Activated CD4-positive, alpha-beta T cell treated with anti-CD3 and anti-CD28 coated beads, Interleukin-2, amount 50 U/mL, for 1 hour (primary cell): ENCODE measurements around the gene DXO.
A peak's percentile ranks its signal among the peaks of the same experiment; 100 is the strongest.
"Not testable (repeated sequence)": the region's sequence is repeated elsewhere in the genome, so short reads cannot be mapped to it uniquely, and the experiment has no call there.

ENCODE experiments used
- DNase-seq: peaks from one replicate; pipeline ENCODE4 v3.0.0-alpha.2; 2020

Gene DXO

DNA sequence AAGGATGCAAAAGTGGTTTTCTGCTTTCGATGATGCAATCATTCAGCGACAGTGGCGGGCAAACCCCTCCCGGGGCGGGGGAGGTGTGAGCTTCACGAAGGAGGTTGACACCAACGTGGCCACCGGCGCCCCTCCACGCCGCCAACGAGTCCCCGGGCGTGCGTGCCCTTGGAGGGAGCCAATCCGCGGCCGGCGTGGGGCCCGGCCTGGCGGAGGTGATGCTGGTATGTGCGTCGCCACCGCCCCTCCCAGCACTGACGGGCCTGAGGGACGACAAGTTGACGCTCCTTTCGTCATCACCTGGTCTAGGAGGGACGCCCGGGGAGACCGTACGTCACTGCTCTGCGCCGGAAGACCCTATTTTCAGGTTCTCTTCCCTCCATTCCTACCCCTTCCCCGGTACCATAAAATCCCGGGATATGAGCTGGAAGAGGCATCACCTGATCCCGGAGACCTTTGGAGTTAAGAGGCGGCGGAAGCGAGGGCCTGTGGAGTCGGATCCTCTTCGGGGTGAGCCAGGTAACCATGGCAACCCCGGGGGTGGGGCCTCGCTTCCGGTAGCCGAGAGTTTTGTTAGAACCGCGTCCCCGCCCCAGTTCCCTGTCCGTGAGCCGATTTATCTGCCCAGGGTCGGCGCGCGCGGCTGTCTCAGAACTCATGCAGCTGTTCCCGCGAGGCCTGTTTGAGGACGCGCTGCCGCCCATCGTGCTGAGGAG lies at the start of gene DXO:
DXO (minus strand) TSS at position 146 of the 716 bp plus-strand sequence. CDS start 463 bp downstream, outside the sequence.
- DNase-seq: peak; percentile 96

DNA sequence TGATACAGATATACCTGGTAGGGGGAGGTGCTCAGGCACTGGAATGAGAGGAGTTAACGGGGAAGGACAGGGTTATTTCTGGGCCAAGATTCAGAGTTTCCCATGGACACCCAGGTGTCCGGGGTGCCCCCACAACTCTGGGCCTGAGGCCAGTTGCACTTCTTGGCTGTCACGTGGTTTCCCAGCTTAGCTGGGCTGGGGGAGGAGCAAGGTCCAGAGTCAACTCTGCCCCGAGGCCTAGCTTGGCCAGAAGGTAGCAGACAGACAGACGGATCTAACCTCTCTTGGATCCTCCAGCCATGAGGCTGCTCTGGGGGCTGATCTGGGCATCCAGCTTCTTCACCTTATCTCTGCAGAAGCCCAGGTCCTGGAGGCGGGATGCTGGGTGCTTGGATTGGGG lies 42.6 kb upstream of the DXO start, which contains the start of gene C4B:
C4B (plus strand) TSS at position 249 of the 400 bp plus-strand sequence; CDS start at position 300, 51 bp downstream.
- DNase-seq: not testable (repeated sequence)

DNA sequence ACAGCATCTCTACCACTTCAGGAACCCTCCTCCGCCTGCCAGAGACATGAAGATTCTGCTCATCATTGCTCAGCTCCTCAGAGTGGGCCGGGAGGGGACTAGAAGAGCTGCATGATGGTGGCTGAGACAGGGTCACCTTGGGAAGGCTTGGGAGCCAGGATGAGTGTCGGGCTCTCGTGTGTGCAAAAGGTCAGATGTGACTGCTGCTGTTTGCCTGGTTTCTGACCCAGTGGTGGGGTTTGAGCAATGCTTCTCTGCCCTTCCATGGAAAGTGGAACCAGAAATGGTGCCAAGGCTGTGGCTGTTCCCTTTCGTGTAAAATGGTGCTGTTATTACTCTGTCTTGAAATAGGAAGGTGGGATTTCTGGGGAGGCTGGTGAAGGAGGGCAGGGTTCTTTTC lies 41.8 kb upstream of the DXO start:
- not testable (repeated sequence) for DNase-seq

DNA sequence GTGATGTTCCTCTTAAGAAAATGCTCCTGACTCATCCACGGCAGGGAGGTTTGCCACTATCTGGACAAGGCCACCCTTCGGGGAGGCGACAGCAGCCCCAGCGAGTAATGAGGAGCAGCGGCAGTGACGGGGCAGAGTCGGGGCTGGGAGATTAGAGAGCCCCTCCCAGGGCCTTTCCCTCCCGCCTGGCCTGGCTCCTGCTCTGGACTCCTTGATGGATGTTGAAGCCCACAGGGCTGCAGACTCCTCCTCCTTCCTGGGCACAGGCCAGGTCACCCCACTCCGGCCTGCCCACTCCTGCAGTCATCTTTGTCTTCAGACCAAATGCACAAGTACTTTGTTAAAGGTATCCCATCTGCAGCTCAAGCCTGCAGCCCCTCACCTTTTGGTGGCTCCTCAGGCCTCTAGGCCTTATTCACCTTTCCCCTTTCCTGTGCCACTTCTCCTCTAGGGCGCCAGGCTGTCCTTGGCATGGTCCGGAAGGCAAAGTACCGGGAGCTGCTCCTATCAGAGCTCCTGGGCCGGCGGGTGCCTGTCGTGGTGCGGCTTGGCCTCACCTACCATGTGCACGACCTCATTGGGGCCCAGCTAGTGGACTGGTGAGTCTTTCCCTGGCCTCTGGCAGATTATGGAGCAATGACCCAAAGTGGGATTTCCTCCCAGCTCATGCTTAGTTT lies 41.1 kb upstream of the DXO start:
- DNase-seq: not testable (repeated sequence)

DNA sequence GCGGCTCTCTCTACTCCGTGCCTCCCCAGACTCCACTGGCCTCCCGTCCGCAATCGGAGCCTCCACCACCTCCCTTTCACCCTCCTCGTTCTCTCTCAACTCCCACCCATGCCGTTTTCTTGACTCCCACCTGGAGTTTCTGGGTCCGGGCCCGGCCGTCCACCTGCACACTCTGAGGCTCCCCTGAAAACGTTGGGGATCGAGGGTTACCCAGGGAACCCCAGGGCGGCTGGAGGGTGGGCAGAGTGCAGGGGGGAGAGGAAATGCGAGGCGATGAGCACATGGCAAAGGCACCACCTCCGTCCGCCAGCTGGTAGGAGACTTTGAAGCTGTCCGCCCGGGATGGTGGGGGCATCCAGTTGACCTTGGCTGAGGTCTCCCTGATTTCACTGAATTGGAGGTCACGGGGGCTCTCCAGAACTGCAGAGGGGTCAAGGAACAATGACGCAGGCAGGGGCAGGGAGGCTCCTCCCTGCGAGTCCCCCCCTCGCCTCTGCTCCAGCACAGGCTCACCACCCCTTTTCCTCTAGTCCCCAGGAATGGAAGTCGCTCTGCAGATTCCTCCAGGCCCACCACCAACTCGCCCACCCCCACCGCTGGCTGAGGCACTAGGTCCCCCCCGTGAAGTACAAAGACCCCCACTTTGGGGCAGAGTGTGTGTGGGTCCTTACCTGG lies 39.1 kb upstream of the DXO start:
- not testable (repeated sequence) for DNase-seq

DNA sequence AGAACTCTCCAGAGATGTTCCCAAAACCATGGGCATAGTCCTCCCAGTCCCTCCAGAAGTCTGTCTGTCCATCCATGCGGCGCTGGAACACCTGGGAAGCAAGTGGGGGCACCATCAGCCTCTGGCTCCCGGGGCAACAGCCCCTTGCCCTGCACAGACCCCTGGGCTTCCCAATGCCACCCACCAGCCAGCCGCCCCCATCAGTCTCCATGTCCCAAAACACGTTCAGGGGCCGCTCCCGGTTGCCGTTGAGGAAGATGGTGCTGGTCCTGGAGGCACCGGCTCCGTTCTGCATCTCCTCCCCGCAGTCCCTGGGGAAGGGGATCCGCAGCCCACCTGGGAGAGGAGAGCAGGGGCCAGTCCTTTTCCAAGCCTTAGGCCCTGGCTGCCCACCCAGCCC lies 37.6 kb upstream of the DXO start:
- not testable (repeated sequence) for DNase-seq

DNA sequence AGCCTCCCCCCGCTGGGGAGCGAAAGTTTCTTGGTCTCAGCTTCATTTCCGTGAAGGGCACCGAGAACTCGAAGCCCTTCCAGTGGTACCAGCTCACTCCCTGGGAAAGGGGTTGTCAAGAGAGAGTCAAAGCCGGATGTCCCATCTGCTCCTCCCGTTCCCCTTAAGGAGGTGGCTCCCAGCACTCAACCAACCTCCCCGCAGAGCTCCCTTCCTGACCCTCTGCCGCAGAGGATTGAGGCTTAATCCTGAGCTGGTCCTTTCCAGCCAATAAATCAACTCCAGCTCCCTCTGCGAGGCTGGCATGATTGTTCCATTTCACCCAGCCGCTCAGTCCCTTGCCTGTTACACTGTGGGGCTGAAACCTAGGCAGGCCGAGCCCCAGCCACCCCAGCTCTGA lies 36.7 kb upstream of the DXO start:
- DNase-seq: not testable (repeated sequence)

DNA sequence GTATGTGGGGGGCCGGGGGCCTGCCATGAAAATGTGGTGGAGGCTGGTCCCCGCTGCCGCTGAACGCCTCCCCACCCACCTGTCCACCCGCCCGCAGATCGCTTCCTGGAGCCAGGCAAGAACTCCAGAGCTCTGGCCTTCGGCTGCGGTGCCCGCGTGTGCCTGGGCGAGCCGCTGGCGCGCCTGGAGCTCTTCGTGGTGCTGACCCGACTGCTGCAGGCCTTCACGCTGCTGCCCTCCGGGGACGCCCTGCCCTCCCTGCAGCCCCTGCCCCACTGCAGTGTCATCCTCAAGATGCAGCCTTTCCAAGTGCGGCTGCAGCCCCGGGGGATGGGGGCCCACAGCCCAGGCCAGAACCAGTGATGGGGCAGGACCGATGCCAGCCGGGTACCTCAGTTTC lies 36.1 kb upstream of the DXO start:
- DNase-seq: not testable (repeated sequence)

DNA sequence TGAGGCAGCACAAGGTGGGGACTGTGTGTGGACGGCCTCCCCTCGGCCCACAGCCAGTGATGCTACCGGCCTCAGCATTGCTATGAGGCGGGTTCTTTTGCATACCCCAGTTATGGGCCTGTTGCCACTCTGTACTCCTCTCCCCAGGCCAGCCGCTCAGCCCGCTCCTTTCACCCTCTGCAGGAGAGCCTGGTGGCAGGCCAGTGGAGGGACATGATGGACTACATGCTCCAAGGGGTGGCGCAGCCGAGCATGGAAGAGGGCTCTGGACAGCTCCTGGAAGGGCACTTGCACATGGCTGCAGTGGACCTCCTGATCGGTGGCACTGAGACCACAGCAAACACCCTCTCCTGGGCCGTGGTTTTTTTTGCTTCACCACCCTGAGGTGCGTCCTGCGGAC lies 35.1 kb upstream of the DXO start:
- not testable (repeated sequence) for DNase-seq

DNA sequence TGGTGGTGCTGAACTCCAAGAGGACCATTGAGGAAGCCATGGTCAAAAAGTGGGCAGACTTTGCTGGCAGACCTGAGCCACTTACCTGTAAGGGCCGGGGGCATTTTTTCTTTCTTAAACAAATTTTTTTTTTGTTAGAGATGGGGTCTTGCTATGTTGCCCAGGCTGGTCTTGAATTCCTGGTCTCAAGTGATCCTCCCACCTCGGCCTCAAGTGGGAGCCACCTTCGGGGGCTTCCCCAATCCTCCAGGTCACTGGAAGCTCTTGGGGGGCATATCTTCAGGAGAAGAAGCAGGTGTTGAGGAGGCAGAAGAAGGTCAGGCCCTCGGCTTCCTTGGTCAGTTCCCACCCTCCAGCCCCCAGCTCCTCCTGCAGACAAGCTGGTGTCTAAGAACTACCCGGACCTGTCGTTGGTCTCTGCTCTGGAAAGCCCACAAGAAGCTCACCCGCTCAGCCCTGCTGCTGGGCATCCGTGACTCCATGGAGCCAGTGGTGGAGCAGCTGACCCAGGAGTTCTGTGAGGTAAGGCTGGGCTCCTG lies 34.1 kb upstream of the DXO start:
- DNase-seq: not testable (repeated sequence)

DNA sequence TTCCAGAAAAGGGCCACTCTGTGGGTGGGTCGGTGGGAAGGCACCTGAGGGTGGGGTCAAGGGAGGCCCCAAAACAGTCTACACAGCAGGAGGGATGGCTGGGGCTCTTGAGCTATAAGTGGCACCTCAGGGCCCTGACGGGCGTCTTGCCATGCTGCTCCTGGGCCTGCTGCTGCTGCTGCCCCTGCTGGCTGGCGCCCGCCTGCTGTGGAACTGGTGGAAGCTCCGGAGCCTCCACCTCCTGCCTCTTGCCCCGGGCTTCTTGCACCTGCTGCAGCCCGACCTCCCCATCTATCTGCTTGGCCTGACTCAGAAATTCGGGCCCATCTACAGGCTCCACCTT lies 33.6 kb upstream of the DXO start:
- not testable (repeated sequence) for DNase-seq

DNA sequence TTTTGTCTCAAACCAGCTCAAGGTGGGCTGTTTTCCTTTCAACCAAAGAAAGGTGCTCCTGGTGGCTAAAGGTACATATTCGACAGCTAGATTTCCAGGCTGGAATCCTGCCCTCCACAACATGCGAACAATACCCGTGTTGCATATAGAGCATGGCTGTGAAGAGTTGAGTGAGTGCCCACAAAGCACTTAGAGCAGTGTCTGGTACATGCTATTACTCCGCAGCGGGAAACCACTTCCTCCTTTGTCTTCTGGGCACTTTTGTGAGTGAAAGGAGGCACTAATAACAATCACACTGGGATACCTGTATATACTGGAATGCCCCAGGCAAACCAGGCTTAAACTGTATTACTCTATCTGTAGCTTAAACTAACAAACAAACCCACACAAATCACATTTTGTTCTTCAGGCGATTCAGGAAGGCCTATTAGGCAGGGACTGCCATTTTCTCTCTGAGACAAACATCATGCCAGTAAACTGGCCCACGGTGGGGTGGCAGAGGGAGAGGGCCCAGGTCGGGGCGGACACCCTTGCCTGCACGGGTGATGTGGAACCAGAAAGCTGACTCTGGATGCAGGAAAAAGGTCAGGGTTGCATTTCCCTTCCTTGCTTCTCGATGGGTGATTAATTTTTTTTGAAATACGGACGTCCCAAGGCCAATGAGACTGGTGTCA lies 33.1 kb upstream of the DXO start:
- DNase-seq: not testable (repeated sequence)

DNA sequence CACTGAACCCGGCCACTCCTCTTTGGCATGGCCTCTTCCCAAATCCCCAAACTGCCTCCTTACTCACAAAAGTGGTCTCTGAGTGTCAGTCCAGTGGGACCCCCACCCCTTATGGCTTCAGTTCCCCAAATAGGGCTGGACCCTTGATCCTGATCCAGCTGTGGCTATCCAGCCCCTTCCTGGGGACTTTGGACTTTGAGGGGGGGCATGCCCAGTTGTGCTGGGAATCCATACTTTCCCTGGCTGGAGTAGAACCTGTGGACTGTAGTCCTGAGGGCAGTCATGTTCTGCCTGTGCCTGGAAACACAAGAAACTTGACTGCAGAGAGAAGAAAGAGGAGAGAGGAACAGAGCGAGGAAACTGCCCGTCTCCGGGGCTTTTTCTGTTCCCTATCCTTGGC lies 32.5 kb upstream of the DXO start:
- DNase-seq: not testable (repeated sequence)

DNA sequence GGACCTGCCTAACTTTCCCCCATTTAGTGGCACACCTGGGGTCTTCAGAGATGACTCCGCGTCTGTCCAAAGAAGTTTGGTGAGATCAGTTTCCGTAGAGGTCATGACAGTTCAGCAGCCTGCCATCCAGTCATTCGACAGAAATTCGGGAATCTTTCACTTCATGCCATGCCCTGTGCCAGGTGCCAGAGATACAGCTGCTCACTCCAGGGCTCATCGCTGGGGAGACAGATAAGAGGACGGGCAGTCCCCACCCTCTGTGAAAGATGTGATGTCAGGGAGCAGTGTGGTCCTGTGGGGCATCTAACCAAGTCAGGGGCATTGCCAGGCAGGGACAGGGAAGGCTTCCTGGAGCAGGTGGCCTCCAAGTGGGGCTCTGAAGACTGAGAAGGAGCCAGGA lies 31.4 kb upstream of the DXO start:
- DNase-seq: not testable (repeated sequence)

DNA sequence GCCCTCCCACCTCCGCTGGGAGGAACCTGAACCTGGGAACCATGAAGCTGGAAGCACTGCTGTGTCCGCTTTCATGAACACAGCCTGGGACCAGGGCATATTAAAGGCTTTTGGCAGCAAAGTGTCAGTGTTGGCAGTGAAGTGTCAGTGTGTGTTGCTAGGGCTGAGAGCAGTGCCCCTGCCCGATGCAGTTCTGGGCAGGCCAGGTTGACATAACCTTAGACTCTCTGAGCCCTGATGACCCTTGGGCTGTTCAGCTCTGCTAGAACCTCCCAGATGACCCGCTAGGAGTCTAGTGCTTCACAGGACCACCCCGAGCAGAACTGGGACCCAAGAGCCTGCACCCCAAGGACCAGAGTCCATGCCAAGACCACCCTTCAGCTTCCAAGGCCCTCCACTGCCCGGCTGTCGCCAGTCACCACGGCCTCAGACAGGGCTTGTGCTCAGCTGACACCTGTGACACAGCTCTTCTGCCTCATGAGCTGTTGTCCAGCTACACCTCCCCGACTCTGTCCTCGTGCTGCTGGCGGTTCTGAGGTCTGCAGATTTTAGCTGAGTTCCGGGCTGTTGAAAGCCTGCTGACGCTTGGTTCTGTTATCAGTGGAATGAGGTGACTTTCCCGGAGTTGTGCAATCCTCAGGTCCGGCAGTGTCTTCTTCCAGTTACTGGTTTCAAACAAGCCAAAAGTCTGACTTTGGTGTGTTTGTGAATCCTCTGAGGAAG lies 30.8 kb upstream of the DXO start:
- not testable (repeated sequence) for DNase-seq

DNA sequence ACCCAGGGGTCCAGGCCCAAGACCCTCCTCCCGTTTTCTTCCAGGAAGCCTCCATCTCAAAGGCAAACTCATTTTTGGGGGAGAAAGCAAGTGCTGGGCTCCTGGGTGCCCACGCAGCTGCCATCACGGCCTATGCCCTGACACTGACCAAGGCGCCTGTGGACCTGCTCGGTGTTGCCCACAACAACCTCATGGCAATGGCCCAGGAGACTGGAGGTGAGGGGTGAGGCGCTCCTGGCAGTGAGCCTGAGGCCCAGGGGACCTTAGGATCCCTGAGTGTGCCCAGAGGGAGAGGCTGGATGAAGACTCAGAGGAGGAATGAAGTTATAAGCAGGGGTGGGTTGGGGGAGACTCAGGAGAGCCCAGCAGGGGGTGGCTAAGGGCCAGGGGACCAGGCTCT lies 24.4 kb upstream of the DXO start:
- not testable (repeated sequence) for DNase-seq

DNA sequence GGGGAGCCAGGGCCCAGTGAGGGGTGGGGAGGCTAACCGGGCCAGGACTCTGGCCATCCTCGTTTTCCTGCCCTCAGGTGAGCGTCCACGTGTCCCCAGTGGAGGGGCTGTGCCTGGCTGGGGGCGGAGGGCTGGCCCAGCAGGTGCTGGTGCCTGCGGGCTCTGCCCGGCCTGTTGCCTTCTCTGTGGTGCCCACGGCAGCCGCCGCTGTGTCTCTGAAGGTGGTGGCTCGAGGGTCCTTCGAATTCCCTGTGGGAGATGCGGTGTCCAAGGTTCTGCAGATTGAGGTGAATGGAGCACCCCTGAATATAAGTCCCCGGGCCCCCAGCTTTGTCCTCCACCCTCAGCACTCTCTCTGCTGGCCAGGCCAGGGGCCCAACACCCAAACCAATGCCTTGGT lies 22.5 kb upstream of the DXO start:
- not testable (repeated sequence) for DNase-seq

DNA sequence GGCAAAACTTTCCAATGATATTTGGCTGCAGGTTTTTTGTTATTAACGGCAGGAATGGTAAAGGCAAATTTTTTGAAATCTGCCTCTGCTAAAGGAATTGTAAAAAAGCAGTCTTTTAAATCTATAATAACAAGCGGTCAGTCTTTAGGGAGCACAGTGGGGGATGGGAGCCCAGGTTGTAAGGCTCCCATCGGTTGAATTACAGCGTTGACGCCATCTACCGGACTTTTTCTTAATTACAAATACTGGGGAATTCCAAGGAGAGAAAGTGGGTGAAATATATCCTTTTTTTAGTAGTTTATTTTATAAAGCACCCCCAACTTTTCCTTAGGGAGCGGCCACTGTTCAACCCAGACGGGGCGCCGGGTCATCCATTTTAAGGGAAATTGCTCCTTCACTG lies 17.4 kb upstream of the DXO start:
- DNase-seq: not testable (repeated sequence)

DNA sequence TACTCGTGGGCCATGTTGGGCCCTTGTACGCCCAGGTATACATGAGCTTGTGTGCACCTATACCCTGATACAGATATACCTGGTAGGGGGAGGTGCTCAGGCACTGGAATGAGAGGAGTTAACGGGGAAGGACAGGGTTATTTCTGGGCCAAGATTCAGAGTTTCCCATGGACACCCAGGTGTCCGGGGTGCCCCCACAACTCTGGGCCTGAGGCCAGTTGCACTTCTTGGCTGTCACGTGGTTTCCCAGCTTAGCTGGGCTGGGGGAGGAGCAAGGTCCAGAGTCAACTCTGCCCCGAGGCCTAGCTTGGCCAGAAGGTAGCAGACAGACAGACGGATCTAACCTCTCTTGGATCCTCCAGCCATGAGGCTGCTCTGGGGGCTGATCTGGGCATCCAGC lies 9.8 kb upstream of the DXO start, which contains the start of gene C4A:
C4A (plus strand) TSS at position 314 of the 400 bp plus-strand sequence; CDS start at position 365, 51 bp downstream.
- not testable (repeated sequence) for DNase-seq

DNA sequence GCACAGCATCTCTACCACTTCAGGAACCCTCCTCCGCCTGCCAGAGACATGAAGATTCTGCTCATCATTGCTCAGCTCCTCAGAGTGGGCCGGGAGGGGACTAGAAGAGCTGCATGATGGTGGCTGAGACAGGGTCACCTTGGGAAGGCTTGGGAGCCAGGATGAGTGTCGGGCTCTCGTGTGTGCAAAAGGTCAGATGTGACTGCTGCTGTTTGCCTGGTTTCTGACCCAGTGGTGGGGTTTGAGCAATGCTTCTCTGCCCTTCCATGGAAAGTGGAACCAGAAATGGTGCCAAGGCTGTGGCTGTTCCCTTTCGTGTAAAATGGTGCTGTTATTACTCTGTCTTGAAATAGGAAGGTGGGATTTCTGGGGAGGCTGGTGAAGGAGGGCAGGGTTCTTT lies 9.1 kb upstream of the DXO start:
- not testable (repeated sequence) for DNase-seq

DNA sequence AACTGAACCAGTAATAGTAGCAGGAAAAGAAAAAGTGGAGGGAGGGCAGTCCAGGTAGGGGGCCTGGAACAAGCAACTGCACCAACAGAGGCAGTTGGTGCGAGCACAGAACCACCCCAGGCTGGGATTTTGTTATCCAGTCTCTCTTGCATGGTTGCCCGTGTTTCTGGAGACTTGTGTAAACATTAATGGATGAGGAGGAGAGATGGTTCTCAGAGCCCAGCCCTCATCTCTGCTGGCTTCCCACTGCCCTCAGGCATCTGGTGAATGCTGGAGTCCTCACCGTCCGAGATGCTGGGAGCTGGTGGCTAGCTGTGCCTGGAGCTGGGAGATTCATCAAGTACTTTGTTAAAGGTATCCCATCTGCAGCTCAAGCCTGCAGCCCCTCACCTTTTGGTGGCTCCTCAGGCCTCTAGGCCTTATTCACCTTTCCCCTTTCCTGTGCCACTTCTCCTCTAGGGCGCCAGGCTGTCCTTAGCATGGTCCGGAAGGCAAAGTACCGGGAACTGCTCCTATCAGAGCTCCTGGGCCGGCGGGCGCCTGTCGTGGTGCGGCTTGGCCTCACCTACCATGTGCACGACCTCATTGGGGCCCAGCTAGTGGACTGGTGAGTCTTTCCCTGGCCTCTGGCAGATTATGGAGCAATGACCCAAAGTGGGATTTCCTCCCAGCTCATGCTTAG lies 8.4 kb upstream of the DXO start:
- not testable (repeated sequence) for DNase-seq
